CD14-positive monocyte (primary cell): Measurements from ENCODE around the gene MXD4. TPM values are rescaled to one million over a fixed set of nuclear protein-coding genes. Genes with fewer than 3 reads are reported as not detected.

ENCODE experiments used
- DNase-seq, 3 donors: peaks; one replicate each; pipeline ENCODE4 v3.0.0-alpha.2; 2011 to 2022
- H2AFZ ChIP-seq: 2 replicates; pipeline ENCODE4 v1.6.0; 2012; ENCODE audit warnings: mild to moderate bottlenecking, low read depth, low read length, inconsistent platforms; ENCODE audit not compliant: insufficient read depth, poor library complexity, severe bottlenecking
- H3K27ac ChIP-seq, 2 donors: 1 replicate in 1 of 2; 2 replicates in 1 of 2; pipeline ENCODE4 v1.5.1; 2012 to 2013; ENCODE audit warnings: low read length in 2 of 2, control low read depth in 1 of 2, inconsistent platforms in 1 of 2, low read depth in 1 of 2, mild to moderate bottlenecking in 1 of 2
- H3K27me3 ChIP-seq, 2 donors: one replicate each; pipeline versions ENCODE4 v1.6.0 to v1.6.1; 2011 to 2013; ENCODE audit warnings: low read length in 2 of 2; ENCODE audit not compliant: control insufficient read depth in 2 of 2, insufficient read depth in 2 of 2
- H3K36me3 ChIP-seq, 2 donors: replicated peaks in 1 of 2; 1 replicate in 1 of 2; 2 replicates in 1 of 2; pipeline versions ENCODE4 v1.5.1 to v1.6.1; 2012 to 2013; ENCODE audit warnings: low read length in 2 of 2, control low read depth in 1 of 2, inconsistent platforms in 1 of 2, mild to moderate bottlenecking in 1 of 2; ENCODE audit not compliant: insufficient read depth in 2 of 2, control insufficient read depth in 1 of 2
- H3K4me1 ChIP-seq, 2 donors: 1 replicate in 1 of 2; 2 replicates in 1 of 2; pipeline versions ENCODE4 v1.5.1 to v1.6.1; 2012 to 2013; ENCODE audit warnings: low read length in 2 of 2, control low read depth in 1 of 2, inconsistent platforms in 1 of 2, mild to moderate bottlenecking in 1 of 2, moderate library complexity in 1 of 2; ENCODE audit not compliant: insufficient read depth in 2 of 2, control insufficient read depth in 1 of 2
- H3K4me2 ChIP-seq: replicated peaks from 2 replicates; pipeline ENCODE3; 2012; ENCODE audit warnings: low read length, moderate library complexity, mild to moderate bottlenecking; ENCODE audit not compliant: poor library complexity, severe bottlenecking; ENCODE audit errors: extremely low read depth
- H3K4me3 ChIP-seq, 3 experiments: fragments of 200-600 bp in 1 of 3; sonication (generic) in 1 of 3; replicated peaks in 1 of 3; 1 replicate in 2 of 3; 2 replicates in 1 of 3; pipeline ENCODE4 v1.5.1; 2011 to 2013; ENCODE audit warnings: low read length in 3 of 3, mild to moderate bottlenecking in 3 of 3, control low read depth in 2 of 3, low read depth in 2 of 3, inconsistent platforms in 1 of 3, moderate library complexity in 1 of 3
- H3K79me2 ChIP-seq: 2 replicates; pipeline ENCODE4 v1.6.0; 2012; ENCODE audit warnings: mild to moderate bottlenecking, control low read depth, inconsistent platforms, low read length, moderate library complexity; ENCODE audit not compliant: insufficient read depth
- H3K9ac ChIP-seq: 2 replicates; pipeline ENCODE4 v1.6.0; 2017; ENCODE audit warnings: low read length, mild to moderate bottlenecking; ENCODE audit not compliant: insufficient read depth, poor library complexity, severe bottlenecking
- H3K9me3 ChIP-seq, 2 donors: replicated peaks in 1 of 2; 1 replicate in 1 of 2; 2 replicates in 1 of 2; pipeline versions ENCODE4 v1.5.1 to v1.6.1; 2012 to 2013; ENCODE audit warnings: low read length in 2 of 2, control low read depth in 1 of 2; ENCODE audit not compliant: control insufficient read depth in 1 of 2, insufficient read depth in 1 of 2
- H4K20me1 ChIP-seq: 2 replicates; pipeline ENCODE4 v1.6.0; 2012; ENCODE audit warnings: mild to moderate bottlenecking, low read length, control low read depth, moderate library complexity; ENCODE audit not compliant: insufficient read depth
- H3K27ac Mint-ChIP-seq, 7 donors: one replicate each; pipeline ENCODE4 v1.8.0; 2020; ENCODE audit warnings: mild to moderate bottlenecking in 7 of 7, mixed read lengths in 7 of 7, moderate library complexity in 6 of 7, inconsistent platforms in 2 of 7
- H3K27me3 Mint-ChIP-seq, 3 donors: one replicate each; pipeline ENCODE4 v1.8.0; 2021 to 2022; ENCODE audit warnings: low read depth in 3 of 3, mild to moderate bottlenecking in 3 of 3, mixed read lengths in 3 of 3, moderate library complexity in 3 of 3, inconsistent platforms in 1 of 3
- H3K36me3 Mint-ChIP-seq, 2 donors: one replicate each; pipeline ENCODE4 v1.8.0; 2020; ENCODE audit warnings: mixed read lengths in 2 of 2, inconsistent platforms in 1 of 2, mild to moderate bottlenecking in 1 of 2
- H3K4me1 Mint-ChIP-seq: one replicate; pipeline ENCODE4 v1.8.0; 2020; ENCODE audit warnings: mild to moderate bottlenecking, mixed read lengths
- H3K4me3 Mint-ChIP-seq, 2 donors: one replicate each; pipeline ENCODE4 v1.8.0; 2020; ENCODE audit warnings: mild to moderate bottlenecking in 2 of 2, mixed read lengths in 2 of 2, moderate library complexity in 1 of 2
- H3K9me3 Mint-ChIP-seq, 7 donors: one replicate each; pipeline ENCODE4 v1.8.0; 2020 to 2022; ENCODE audit warnings: mixed read lengths in 7 of 7, mild to moderate bottlenecking in 6 of 7, moderate library complexity in 6 of 7, inconsistent platforms in 2 of 7
- CTCF ChIP-seq: fragments of 200-600 bp; IDR thresholded peaks from one replicate; pipeline ENCODE4 v1.8.0; 2022; ENCODE audit warnings: antibody characterized with exemption, mild to moderate bottlenecking
- WGBS: methylation state at CpG from one replicate; pipeline ENCODE4 v1.1.5; 2013; ENCODE audit warnings: missing lambda C conversion rate; ENCODE audit not compliant: insufficient coverage; 5-methylcytosine and 5-hydroxymethylcytosine counted together
- intact Hi-C, 2 donors: fragments of 100-400 bp; cut with micrococcal nuclease; formaldehyde crosslinking; loops; one replicate each; pipeline versions ENCODE4 v1.15.0 to v1.15.1; 2023
- polyA plus RNA-seq, 3 donors: library from polyadenylated mRNA; depleted of rRNA in 1 of 3; unstranded in 2 of 3; stranded (reverse) in 1 of 3; fragments of 300-500 nt in 2 of 3; fragments of >200 nt in 1 of 3; fragmentation: Illumina TruSeq in 2 of 3; gene quantifications; 1 replicate in 2 of 3; 2 replicates in 1 of 3; pipeline ENCODE4 v1.2.3, GENCODE V29; 2012 to 2021

Gene MXD4
- polyA plus RNA-seq, 3 donors = 24.5 to 39.4 (median 35.9) TPM

- Histone ChIP-seq H3K4me1 (peaks cover 22 to 25% of the 10 kb centered on the region in 2 donors), H3K27me3 (no peaks in the 10 kb centered on the region), H3K36me3 (peaks cover 13 to 27% of the 10 kb centered on the region in 2 donors), H3K4me3 (peak overlapping the region; percentile 53 to 93 (median 65)), H2AFZ (peak overlapping the region; percentile 92), H3K79me2 (peaks cover 28% of the 10 kb centered on the region), H4K20me1 (peaks cover 39% of the 10 kb centered on the region), H3K9ac (peak overlapping the region; percentile 77), H3K27ac (peak overlapping the region; percentile 86 to 87), H3K4me2 (peak overlapping the region; percentile 90), H3K9me3 (no peaks in the 10 kb centered on the region)
- H3K4me1 Mint-ChIP-seq = peaks cover 15% of the 10 kb centered on the region
- H3K9me3 Mint-ChIP-seq = no peaks in the 10 kb centered on the region
- intact Hi-C loops = loop anchor here (2.0 to 10.0 kb wide), 4 partner anchors 20 to 548 kb away; partner anchors contain the start of genes CFAP99 (in 1 of the 2), HAUS3 (in 1 of the 2), NELFA (in 1 of the 2) and POLN (in 1 of the 2)
- no peak for TF ChIP-seq CTCF
- peak overlapping the region; percentile 65 to 87 (median 81) for H3K27ac Mint-ChIP-seq
- peaks cover 3 to 11% of the 10 kb centered on the region in 2 donors for H3K36me3 Mint-ChIP-seq
- peaks cover 0 to 3% (median 0%) of the 10 kb centered on the region in 3 donors for H3K27me3 Mint-ChIP-seq
- H3K4me3 Mint-ChIP-seq = peak overlapping the region; percentile 74 to 83
- under 1% methylated on average over 98 of the region's 98 CpGs for WGBS
- DNase-seq = peak; percentile 98 to 99 (median 98)
Observed at GRCh38 chr4:2262145-2262943, 435 bp upstream of the MXD4 start.

- Mint-ChIP-seq H3K27ac (peak overlapping the region in 2 of 7 donors; percentile 21 to 40), H3K9me3 (no peaks in the 10 kb centered on the region), H3K4me3 (peak overlapping the region; percentile 75 to 78), H3K27me3 (peaks cover 0 to 4% (median 3%) of the 10 kb centered on the region in 3 donors), H3K36me3 (peaks cover 7 to 16% of the 10 kb centered on the region in 2 donors), H3K4me1 (peaks cover 18% of the 10 kb centered on the region)
- peak overlapping the region; percentile 80 to 93 (median 92) for H3K4me3 ChIP-seq
- no peaks in the 10 kb centered on the region for H3K9me3 ChIP-seq
- peaks cover 21 to 37% of the 10 kb centered on the region in 2 donors for H3K36me3 ChIP-seq
- H3K79me2 ChIP-seq = peaks cover 32% of the 10 kb centered on the region
- intact Hi-C loops = loop anchor here (2.0 to 10.0 kb wide), 4 partner anchors 156 to 546 kb away; partner anchors contain the start of genes CFAP99 (in 2 of the 2), ZFYVE28 (in 2 of the 2), NELFA (in 1 of the 2) and SLBP (in 1 of the 2)
- H3K27ac ChIP-seq = peak overlapping the region in 1 of 2 donors; percentile 66
- peak overlapping the region; percentile 99 for H3K4me2 ChIP-seq
- no peak for TF ChIP-seq CTCF
- H3K27me3 ChIP-seq = no peaks in the 10 kb centered on the region
- H2AFZ ChIP-seq = peak overlapping the region; percentile 72
- peak in 2 of 3 donors; percentile 37 to 41 for DNase-seq
- H3K9ac ChIP-seq = peak overlapping the region; percentile 70
- WGBS = under 1% methylated on average over 91 of the region's 91 CpGs
- peaks cover 22 to 25% of the 10 kb centered on the region in 2 donors for H3K4me1 ChIP-seq
- peaks cover 50% of the 10 kb centered on the region for H4K20me1 ChIP-seq
Observed at GRCh38 chr4:2261110-2261852, 628 bp downstream of the MXD4 start.
